Bronchial epithelial cell (primary cell): ENCODE data around the gene KRTAP4-7. TPM values are rescaled to one million over a fixed set of nuclear protein-coding genes. Genes with fewer than 3 reads are reported as not detected.
A peak's percentile ranks its signal among the peaks of the same experiment; 100 is the strongest.
"Not testable (repeated sequence)": the region's sequence is repeated elsewhere in the genome, so short reads cannot be mapped to it uniquely, and the experiment has no call there.

Source experiments
- DNase-seq: peaks from one replicate; pipeline ENCODE4 v3.0.0-alpha.2; 2010; ENCODE audit warnings: low read depth
- FAIRE-seq: peaks from 2 replicates; lab custom pipeline; 2011; peaks lifted over from hg19 to GRCh38; lab: Jason Lieb, UNC
- H3K27me3 ChIP-seq: 2 replicates; pipeline ENCODE4 v1.5.1; 2011; ENCODE audit warnings: low read length; ENCODE audit not compliant: control insufficient read depth, insufficient read depth
- H3K36me3 ChIP-seq: 2 replicates; pipeline ENCODE4 v1.5.1; 2011; ENCODE audit warnings: low read length; ENCODE audit not compliant: control insufficient read depth, insufficient read depth
- H3K4me3 ChIP-seq: 2 replicates; pipeline ENCODE4 v1.5.1; 2011; ENCODE audit warnings: mild to moderate bottlenecking, low read depth, low read length, control low read depth
- total RNA-seq: library from RNA; depleted of rRNA; stranded (reverse); fragments of >200 nt; gene quantifications from 2 replicates; pipeline ENCODE4 v1.2.1, GENCODE V29; 2014
- TF ChIP-seq, protein P1 (sequence below): IDR thresholded peaks from 2 replicates; pipeline ENCODE4 v1.5.1; 2011; ENCODE audit warnings: mild to moderate bottlenecking, moderate library complexity, low read length, control low read depth, inconsistent platforms; ENCODE audit not compliant: insufficient read depth, severe bottlenecking

The KRTAP4-7 gene
- not detected in 2 replicates for total RNA-seq

DNA sequence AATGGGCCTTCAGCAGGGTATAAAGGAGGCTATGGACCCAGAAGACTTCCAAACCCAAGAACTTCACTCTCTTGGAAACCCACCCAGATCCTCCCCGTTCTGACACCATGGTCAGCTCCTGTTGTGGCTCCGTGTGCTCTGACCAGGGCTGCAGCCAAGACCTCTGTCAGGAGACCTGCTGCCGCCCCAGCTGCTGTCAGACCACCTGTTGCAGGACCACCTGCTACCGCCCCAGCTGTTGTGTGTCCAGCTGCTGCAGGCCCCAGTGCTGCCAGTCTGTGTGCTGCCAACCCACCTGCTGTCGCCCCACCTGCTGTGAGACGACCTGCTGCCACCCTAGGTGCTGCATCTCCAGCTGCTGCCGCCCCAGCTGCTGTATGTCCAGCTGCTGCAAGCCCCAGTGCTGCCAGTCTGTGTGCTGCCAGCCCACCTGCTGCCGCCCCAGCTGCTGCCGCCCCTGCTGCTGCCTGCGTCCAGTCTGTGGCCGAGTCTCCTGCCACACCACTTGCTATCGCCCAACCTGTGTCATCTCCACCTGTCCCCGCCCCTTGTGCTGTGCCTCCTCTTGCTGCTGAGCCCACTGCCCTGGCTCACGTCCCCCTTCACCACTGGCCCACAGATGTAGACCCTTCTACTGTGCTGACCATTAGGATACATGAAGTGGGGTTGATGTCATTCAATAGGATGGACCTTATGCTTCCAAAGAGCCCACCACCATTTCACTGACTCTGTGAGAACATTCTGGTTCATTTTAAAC lies at the start of gene KRTAP4-7:
Gene KRTAP4-7, plus strand, starts transcription at position 51 of the 757 bp plus-strand sequence. Its CDS starts 57 bp downstream, at position 108.
- not testable (repeated sequence) for H3K4me3 ChIP-seq, FAIRE-seq, H3K27me3 ChIP-seq, DNase-seq, H3K36me3 ChIP-seq

GRCh38 chr17:41034346-41034935 lies 49.5 kb upstream of the KRTAP4-7 start, which contains the start of gene KRTAP1-3:
TSS of gene KRTAP1-3 (minus strand) at chr17:41034874. CDS start at chr17:41034821, 53 bp downstream.
- not testable (repeated sequence) for H3K27me3 ChIP-seq, FAIRE-seq, H3K4me3 ChIP-seq, H3K36me3 ChIP-seq, DNase-seq

DNA sequence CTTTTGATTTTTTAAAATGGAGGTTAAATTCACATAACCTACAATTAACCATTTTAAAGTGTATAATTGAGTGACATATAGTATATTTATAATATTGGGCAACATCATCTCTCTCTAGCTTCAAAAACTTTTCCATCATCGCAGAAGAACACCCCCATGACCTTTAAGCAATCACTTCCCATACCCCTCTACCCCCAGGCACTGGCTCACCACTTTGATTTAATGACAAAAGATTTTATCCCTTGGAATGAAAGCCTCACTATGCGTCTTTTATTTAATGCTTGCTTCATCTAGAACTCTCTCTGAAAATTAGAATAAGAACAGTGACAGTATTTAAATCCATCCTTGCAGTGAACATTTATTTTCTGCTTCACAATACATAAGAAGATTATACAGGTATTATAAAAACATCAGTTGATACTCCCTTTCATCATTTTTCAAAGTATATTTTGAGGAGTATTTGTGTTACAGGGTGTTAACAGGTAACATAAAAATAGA lies 46.0 kb upstream of the KRTAP4-7 start:
- H3K36me3 ChIP-seq = no peaks in the 10 kb centered on the region
- H3K4me3 ChIP-seq = no peak overlapping the region
- no peaks in the 10 kb centered on the region for H3K27me3 ChIP-seq
- DNase-seq (no peak), FAIRE-seq (no peak)
- TF ChIP-seq, protein P1, sequence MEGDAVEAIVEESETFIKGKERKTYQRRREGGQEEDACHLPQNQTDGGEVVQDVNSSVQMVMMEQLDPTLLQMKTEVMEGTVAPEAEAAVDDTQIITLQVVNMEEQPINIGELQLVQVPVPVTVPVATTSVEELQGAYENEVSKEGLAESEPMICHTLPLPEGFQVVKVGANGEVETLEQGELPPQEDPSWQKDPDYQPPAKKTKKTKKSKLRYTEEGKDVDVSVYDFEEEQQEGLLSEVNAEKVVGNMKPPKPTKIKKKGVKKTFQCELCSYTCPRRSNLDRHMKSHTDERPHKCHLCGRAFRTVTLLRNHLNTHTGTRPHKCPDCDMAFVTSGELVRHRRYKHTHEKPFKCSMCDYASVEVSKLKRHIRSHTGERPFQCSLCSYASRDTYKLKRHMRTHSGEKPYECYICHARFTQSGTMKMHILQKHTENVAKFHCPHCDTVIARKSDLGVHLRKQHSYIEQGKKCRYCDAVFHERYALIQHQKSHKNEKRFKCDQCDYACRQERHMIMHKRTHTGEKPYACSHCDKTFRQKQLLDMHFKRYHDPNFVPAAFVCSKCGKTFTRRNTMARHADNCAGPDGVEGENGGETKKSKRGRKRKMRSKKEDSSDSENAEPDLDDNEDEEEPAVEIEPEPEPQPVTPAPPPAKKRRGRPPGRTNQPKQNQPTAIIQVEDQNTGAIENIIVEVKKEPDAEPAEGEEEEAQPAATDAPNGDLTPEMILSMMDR = no peak

- H3K36me3 ChIP-seq, H3K4me3 ChIP-seq, H3K27me3 ChIP-seq, DNase-seq: not testable (repeated sequence)
- peak; percentile 13 for FAIRE-seq
These were observed 43.0 kb upstream of the KRTAP4-7 start, which contains the start of gene KRTAP1-1 for GRCh38 chr17:41040783-41041571. TSS of gene KRTAP1-1 (minus strand) at chr17:41041450. CDS start at chr17:41041397, 53 bp downstream.

DNA sequence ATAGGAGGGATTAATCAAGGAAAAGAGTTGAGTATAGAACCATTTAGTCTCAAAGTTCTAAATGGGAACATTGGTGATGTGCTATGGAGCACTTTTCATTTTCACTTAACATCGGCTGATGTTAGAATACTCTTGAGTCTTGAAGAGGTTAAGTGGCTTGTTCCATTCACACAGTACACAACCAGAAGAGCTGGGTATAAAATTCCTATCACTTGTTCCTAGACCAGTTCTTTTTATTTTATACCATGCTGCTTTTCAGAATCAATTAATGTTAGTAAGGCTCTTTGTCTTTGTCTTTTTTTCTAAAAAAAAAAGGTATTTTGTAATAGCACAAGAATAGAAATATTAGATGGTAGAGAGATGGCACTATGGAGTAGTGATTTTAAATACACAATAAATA lies 41.0 kb upstream of the KRTAP4-7 start:
- Histone ChIP-seq H3K4me3 (no peak overlapping the region), H3K27me3 (no peaks in the 10 kb centered on the region), H3K36me3 (no peaks in the 10 kb centered on the region)
- FAIRE-seq (no peak), DNase-seq (no peak)
- TF ChIP-seq, protein P1 = no peak

DNA sequence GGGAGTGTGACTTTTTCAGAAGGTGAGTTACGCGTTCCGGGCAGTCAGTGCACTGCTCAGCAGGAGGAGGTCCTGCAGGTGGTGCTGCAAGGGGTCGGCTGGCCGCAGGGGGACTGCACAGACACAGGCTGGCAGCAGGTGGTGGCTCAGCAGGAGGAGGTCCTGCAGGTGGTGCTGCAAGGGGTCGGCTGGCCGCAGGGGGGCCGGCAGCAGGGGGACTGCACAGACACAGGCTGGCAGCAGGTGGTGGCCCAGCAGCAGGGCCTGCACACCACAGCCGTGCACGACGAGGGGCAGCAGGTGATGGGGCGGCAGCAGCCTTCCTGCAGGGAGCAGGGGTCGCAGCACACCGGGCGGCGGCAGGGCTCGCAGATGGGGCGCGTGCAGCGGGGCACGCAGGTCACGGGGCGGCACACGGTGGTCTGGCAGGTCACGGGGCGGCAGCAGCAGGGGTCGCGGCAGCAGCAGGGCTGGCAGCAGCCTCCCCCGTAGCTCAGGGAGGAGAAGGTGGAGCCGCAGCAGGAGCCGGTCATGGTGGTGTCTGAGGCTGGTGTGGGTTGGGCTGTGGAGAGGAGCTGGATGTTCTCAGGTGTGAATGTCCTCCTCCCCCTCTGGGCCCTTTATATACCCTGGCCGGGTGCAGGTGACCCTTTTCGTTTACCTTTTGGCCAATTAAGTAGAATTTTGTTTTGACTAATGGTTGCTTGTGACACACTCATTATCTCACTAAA lies 37.0 kb upstream of the KRTAP4-7 start, which contains the start of gene KRTAP2-1:
Gene KRTAP2-1, minus strand, starts transcription at position 582 of the 731 bp plus-strand sequence. Its CDS starts 49 bp downstream, at position 533.
- not testable (repeated sequence) for DNase-seq

DNA sequence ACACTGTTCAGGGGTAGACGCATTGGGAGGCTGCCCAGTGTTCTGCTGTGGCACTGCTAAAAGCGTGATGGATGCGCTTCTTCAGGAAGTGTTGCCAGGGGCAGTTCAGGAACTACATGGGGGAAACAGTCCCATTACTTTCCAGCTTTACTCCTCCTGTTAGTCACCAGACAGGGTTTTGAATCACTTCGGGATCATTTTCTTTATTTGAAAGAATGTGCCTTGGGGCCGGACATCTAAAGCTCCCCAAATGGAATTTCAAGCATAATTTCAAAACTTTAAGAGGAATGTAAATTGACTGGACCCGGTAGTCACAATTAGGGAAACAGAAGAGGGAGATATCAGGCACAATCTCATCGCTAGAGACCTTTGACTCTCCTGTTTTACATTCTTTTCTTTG lies 35.5 kb upstream of the KRTAP4-7 start:
- DNase-seq (peak; percentile 31), FAIRE-seq (no peak)
- TF ChIP-seq, protein P1 = no peak
- Histone ChIP-seq H3K4me3 (no peak overlapping the region), H3K27me3 (no peaks in the 10 kb centered on the region), H3K36me3 (no peaks in the 10 kb centered on the region)

More for the DNA sequence above, 37.0 kb upstream of the KRTAP4-7 start, which contains the start of gene KRTAP2-1:
- H3K27me3 ChIP-seq, H3K36me3 ChIP-seq, FAIRE-seq, H3K4me3 ChIP-seq: not testable (repeated sequence)
